Astrocyte (in vitro differentiated cells and primary cell): Measurements from ENCODE around the gene DLST.

Experiments used
- EZH2 ChIP-seq: IDR thresholded peaks from 2 replicates; pipeline ENCODE4 v1.6.1; 2012; ENCODE audit warnings: mild to moderate bottlenecking, low read length, inconsistent platforms; ENCODE audit not compliant: insufficient read depth
- TF ChIP-seq, protein P1 (sequence below): IDR thresholded peaks from 2 replicates; pipeline ENCODE4 v1.5.1; 2011; ENCODE audit warnings: low read depth, mild to moderate bottlenecking, inconsistent platforms, low read length, moderate library complexity; ENCODE audit not compliant: insufficient read depth

DNA sequence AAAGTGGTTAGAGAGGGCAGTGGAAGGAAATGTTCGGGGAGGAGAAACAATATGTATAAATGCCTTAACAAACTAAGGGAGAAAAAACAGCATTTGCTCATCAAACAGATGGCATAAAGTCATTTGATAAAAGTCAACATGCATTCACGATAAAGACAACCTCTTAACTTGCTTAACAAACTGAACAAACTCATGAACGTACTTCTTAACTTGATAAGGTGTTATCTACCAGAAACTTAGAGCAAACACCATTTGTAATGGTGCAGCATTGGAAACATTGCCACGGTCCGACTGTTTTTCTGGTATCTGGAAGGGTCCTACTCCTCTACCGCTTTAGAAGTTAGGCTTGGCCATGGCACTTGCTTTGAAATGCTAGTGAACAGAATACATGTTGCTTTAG lies 45.5 kb downstream of the DLST start:
- TF ChIP-seq, protein P1, sequence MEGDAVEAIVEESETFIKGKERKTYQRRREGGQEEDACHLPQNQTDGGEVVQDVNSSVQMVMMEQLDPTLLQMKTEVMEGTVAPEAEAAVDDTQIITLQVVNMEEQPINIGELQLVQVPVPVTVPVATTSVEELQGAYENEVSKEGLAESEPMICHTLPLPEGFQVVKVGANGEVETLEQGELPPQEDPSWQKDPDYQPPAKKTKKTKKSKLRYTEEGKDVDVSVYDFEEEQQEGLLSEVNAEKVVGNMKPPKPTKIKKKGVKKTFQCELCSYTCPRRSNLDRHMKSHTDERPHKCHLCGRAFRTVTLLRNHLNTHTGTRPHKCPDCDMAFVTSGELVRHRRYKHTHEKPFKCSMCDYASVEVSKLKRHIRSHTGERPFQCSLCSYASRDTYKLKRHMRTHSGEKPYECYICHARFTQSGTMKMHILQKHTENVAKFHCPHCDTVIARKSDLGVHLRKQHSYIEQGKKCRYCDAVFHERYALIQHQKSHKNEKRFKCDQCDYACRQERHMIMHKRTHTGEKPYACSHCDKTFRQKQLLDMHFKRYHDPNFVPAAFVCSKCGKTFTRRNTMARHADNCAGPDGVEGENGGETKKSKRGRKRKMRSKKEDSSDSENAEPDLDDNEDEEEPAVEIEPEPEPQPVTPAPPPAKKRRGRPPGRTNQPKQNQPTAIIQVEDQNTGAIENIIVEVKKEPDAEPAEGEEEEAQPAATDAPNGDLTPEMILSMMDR = no peak
- no peak for TF ChIP-seq EZH2
